CMK (cell line): Measurements from ENCODE around the gene TTC31.
"Not testable (repeated sequence)": the region's sequence is repeated elsewhere in the genome, so short reads cannot be mapped to it uniquely, and the experiment has no call there.

Experiments used
- DNase-seq: peaks from one replicate; pipeline ENCODE4 v3.0.0-alpha.2; 2010; ENCODE audit warnings: low read depth

Gene TTC31

DNA sequence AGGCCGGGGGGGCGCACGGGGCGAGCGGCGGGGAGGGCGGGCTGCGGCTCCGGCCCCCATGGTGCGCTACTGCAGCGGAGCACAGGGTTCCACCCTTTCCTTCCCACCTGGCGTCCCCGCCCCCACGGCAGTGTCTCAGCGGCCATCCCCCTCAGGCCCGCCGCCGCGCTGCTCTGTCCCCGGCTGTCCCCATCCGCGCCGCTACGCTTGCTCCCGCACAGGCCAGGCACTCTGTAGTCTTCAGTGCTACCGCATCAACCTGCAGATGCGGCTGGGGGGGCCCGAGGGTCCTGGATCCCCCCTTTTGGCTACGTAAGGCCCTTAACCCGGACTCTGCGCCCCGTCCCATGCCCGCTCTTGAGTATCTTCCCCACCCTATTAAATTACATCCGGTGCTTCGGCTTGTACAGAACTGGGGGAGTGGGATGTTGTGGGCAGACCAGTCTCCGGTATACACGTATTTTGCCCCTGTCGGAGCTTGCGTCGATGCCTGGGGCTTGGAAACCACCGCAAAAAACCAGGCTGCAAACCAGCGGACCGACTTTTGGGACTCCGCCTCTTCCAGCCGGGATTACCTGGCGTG, 25.2 kb upstream of the TTC31 start:
- no peak for DNase-seq

DNA sequence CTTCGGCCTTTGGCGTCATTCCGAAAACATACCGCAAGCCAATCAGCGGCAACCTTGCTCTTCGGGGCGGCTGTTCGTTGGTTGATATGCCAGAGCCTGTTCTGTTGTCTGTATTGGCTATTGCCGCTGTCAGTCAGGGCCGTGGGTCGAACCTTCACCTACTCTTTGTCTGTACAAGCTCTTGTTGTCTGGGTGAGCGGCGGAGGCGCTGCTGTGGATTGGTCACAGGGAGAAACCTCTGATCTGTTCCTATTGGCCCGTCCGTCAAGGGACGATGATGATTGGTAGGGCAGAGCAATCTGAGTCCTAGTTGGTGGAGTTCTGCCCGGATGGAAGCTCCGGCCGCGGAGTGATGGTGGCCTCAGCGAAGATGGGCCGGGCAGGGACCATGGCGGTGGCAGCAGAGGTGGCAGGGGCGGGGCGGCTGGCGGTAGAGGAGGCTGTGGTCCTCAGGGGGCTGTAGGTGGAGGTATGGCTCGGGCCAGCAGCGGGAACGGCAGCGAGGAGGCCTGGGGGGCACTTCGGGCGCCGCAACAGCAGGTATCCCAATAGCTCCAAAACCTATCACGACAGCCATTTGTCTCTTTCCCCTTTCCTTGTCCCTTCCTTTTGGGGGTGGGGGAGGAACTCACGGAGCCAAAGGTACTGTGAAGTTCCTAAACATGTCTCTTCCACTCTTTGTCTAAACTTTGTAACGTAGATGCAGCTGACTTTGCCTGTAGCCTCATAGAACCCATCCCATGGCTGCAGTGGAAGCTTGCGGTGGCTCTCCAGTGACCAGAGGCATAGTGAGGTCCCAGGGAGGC, 24.5 kb upstream of the TTC31 start, which contains the start of gene WBP1:
TSS of gene WBP1 (plus strand) at position 307 of the 806 bp plus-strand sequence. CDS start at position 472, 165 bp downstream.
- peak; percentile 99 for DNase-seq

DNA sequence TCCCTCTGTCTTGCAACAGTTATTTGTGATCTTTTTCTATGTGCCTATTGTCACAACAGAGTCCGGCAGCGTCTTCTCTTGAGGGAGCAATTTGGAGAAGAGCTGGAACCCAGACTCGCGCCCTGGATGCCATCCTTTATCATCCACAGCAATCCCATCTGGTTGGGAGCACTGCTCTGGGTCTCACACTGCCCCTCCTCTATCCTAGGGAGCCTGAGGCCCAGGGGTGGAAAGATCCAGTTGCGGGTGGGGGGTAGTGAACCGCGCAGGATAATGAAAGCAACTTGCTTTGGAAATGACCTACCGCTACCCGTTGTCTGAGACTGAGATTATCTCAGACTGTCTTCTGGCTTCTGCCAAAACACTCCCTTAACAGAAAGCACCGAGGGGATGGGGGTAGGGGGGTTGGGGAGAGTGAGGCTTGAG, 23.9 kb upstream of the TTC31 start:
- DNase-seq = no peak

DNA sequence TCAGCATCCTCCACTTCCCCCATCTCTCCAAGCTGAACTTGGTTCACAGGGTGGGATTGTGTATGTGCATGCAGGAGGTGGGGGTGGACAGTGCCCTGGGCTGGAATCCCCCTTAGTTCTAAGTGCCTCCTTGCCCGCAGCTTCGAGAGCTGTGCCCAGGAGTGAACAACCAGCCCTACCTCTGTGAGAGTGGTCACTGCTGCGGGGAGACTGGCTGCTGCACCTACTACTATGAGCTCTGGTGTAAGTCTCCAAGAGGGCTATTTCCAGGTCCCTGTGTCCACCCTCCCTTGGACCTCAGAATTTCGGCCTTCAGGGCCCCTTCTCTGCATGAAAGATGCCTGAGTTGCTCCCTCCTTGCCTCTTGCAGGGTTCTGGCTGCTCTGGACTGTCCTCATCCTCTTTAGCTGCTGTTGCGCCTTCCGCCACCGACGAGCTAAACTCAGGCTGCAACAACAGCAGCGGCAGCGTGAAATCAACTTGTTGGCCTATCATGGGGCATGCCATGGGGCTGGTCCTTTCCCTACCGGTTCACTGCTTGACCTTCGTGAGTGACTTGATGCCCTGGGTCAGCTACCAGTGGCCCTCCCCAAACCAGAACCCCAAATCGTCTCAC, 23.3 kb upstream of the TTC31 start:
- not testable (repeated sequence) for DNase-seq

DNA sequence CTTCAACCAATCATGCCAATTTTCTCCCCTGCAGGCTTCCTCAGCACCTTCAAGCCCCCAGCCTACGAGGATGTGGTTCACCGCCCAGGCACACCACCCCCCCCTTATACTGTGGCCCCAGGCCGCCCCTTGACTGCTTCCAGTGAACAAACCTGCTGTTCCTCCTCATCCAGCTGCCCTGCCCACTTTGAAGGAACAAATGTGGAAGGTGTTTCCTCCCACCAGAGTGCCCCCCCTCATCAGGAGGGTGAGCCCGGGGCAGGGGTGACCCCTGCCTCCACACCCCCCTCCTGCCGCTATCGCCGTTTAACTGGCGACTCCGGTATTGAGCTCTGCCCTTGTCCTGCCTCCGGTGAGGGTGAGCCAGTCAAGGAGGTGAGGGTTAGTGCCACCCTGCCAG, 22.7 kb upstream of the TTC31 start:
- DNase-seq = not testable (repeated sequence)

DNA sequence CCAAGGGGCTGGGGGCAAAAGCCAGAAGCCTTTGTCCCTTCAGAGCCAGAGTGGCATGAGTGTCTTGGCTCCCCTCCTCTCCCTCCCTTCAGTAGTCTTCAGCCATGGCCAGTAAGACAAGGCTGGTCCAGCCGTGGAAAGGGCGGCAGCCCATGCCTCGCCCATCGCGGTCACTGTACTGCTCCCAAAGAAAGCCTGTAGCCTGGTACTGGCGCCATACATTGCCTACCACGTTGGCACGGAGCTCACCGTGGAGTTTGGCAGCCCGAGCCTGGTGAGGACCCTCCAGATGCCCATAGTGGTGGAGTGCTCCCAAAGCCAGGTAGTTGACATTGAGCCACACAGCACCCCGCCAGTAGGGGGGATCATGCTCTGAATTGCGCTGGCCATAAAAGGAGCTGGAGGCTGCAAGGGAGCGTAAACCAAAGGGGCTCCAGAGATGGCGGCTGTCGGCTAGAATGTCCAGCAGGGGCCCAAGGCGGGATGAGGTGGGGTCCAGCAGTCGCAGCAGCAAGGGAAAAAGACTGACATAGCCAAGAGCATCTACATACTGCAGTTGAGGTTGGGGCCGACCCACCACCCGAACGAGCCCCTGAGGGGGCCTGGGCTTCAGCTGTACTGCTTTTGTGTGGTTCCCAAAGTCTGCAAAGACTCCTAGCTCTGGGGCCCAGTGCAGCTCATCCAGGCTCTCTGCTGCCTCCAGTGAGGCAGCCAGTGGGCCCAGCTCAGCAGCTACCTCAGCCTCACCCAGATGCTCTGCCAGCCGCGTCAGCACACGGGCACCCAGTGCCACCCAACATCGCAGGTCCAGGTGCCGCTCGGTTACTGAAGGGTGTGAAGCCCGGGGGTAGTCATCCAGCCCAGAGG, 21.5 kb upstream of the TTC31 start:
- DNase-seq = no peak

DNA sequence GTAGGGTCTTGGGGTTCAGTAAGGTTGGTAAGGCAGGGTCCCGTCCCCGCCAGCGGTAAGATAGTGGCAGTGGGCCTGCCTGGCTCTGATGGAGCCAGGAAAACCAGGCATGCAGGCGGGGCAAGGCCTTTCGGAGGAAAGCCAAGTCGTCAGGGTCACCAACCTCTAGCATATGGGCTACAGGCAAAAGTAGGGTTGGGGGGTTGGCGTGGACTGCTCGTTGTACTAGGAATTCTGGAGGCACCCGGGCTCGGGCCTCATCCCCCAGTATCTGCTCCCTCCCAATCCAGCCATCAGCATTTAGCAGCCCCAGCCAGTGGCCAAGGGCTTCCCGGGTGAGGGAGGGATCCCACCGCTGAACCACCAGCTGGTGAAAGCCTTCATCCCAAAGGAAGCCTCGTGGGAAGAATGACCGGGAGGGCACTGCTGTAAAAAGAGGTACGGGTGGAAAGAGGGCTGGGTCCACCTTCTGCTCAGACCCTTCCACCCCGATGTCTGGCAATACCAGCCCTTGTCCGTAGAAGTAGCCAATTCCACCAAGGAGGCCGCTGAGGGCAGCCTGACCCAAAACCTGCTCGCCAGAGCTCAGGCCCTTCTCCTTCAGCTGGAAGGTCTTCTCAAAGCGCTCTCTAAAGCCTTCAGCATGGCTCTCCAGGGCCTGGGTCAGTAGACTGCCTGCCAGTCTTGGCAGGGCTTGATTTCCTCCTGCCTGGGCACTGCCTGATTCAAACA, 20.7 kb upstream of the TTC31 start:
- no peak for DNase-seq

DNA sequence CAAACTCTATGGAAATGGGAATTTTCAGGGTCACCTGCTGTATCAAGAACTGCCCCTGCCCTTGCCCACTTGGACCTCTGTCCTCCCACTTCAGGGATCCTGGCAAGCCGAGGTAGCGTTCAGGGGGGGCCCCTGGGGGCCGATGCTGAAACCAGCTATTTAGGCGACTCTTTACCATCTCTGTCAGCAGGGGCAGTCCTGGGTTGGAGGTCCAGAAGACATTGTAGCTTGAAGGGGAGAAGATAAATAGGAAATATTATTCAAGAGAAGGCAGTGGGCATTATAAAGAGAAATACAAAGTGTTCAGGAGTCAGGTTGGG, 20.1 kb upstream of the TTC31 start:
- DNase-seq = no peak

DNA sequence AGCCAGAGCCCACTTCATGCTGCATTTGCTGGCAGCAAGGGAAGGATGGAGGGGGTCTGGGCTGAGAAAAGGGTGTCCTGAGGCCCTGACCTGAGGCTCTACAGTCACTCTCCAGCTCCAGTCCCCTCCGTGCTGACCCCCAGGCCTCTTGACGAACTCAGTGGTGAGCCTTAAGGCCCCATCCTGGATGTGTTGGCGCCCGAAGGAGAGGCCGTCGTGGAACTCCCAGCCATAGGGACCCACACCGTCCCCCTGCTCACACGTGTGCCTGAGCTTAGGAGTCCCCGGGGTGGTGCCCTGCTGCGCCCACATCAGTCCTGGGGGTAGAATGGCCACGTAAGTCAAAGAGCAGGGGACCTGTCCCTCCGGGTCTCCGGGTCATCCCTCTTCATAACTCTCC, 18.5 kb upstream of the TTC31 start:
- DNase-seq = no peak

DNA sequence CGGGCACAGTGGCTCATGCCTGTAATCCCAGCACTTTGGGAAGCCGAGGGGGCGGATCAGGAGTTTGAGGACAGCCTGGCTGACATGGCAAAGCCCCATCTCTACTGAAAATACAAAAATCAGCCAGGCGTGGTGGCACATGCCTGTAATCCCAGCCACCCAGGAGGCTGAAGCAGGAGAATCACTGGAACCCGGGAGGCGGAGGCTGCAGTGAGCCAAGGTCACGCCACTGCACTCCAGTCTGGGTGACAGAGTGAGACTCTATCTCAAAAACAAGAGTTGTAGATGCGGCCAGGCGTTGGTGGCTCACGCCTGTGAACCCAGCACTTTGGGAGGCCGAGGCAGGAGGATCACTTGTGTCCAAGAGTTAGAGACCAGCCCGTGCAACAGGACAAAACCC, 12.1 kb upstream of the TTC31 start:
- not testable (repeated sequence) for DNase-seq

DNA sequence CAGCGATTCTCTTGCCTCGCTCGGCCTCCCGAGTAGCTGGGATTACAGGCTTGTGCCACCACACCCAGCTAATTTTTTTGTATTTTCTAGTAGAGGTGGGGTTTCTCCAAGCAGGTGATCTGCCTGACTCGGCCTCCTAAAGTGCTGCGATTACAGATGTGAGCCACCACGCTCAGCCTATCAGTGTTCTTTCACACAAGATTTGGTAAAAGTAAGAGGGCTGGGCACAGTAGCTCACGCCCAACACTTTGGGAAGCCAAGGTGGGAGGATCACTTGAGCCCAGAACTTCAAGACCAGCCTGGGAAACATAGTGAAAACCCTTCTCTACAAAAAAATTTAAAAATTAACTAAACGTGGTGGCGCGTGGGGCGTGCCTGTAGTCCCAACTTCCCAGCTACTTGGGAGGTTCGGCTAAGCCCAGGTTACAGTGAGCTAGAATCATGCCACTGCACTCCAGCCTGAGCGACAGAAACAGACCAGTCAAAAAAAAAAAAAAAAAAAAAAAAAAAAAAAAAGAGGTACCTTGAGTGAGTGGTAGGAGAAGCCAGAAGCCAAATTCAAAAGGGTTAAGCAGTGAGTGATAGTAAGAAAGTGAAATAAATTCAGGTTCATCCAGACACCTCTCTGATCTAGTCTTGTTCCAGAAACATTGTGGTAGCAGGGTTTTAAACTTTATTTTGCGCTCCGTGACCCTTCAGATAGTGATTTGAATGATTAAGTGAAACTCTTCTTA, 11.4 kb upstream of the TTC31 start:
- no peak for DNase-seq

DNA sequence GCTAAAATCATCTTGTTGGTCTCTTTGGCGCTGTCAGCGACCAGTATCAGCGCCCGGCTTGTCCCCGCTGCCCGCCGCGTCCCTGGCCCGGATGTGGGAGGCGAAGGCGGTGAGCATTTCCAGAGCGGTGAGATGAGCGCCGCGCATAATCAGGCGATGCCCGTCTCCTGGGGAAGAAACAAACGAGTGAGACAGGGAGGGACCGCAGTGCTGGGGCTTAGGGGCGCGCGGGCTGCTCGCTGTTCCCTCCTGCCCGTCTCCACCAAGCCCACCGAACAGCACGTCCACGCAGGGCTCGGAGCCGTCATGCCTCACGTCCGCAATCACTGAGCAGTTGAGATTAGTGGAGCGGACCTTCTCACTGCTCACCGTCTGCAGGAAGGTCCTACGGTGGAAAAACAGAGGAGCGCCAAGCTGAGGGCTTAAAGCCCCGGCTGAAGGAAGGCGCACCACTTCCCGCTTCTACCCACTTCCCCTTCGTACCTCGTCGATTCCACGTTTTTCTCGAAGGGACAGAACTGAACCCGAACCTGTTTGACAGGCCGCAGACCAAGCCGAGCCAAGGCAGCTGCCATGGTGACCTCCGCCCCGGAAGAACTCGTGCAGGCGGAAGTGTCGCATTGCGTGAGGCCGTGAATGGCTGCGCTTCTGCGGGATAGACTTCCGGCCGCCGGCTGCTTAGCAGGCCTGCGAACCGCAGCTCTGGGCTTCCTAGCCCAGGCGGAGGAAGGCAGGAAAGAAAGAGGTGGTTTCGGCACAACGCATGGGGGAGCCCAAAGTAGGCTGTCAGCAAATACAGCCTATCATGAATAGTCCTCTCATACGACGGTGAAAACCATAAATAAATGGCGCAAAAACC, 10.6 kb upstream of the TTC31 start, which contains the start of gene MRPL53:
TSS of gene MRPL53 (minus strand) at position 595 of the 859 bp plus-strand sequence. CDS start at position 575, 20 bp downstream.
- peak; percentile 95 for DNase-seq

DNA sequence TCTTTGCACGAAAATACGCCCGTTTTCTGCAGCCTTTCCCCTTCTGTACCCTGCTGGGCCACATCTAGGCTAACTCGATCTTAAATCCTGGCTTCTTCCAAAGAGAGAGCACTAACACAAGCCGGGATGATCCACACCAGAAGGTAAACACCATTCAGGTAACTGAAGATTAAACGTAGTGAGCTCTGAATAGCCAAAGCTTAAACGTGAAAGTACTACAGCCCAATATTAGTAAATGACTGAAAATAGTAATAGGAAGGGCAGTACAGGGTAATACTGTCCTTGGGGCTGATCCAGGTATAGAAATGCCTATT, 10.0 kb upstream of the TTC31 start:
- DNase-seq = no peak

DNA sequence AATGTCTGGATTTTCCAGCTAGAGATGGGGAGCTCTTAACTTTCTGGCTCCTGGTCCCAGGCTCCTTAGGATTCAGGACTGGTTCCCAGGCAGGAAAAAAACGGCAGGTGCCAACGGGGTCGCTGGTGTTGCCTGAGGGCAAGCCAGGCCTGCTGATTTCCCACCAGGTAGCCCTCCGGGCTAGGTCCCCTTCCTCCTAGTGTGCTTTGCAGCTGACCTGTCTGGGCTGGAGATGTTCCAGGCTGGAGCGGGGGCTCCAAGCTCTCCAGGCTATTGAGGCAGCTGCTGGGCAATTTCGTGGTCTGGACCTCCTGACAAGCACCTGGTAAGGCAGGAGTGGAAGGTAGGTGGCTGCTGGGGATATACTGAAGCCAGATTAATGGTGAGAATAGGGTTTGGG, 8.4 kb upstream of the TTC31 start:
- DNase-seq = no peak

DNA sequence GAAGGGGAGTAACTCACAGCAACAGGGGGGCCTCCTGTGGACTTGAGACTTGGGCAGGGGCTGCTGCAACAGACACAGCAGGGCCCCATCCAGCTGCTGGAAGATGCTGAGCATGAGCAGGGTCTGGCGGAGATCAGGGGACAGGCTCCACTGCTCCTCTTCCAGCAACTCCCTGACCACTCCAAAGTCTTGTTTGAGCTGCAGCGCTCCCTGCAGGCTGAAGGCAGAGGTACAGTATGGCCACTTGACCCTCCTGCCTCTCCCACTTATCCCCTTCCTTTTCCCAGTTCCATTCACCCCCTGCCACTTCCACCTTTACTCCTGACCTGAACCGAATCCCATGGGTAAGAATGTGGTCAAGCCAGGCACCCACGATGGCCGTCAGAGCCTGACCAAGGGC, 8.0 kb upstream of the TTC31 start:
- no peak for DNase-seq

DNA sequence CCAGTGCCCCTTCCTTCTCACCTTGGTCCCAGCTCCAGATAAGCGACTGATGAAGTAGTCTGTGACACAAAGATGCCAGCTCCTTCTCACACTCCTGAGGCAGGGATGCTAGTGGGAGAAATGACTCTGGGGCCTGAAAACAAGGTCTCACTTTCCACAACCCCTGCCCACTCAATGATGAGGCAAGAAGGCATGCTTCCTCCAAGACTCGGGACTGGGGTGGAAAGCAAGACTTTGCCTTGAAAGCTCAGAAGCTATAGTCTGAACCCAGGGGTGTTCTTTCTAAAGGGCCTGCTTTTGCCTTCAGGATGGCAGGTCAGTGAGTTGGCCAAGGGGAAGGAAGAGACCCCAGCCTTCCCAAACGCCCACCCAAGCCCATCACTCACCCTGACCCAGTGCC, 1.4 kb upstream of the TTC31 start:
- no peak for DNase-seq

DNA sequence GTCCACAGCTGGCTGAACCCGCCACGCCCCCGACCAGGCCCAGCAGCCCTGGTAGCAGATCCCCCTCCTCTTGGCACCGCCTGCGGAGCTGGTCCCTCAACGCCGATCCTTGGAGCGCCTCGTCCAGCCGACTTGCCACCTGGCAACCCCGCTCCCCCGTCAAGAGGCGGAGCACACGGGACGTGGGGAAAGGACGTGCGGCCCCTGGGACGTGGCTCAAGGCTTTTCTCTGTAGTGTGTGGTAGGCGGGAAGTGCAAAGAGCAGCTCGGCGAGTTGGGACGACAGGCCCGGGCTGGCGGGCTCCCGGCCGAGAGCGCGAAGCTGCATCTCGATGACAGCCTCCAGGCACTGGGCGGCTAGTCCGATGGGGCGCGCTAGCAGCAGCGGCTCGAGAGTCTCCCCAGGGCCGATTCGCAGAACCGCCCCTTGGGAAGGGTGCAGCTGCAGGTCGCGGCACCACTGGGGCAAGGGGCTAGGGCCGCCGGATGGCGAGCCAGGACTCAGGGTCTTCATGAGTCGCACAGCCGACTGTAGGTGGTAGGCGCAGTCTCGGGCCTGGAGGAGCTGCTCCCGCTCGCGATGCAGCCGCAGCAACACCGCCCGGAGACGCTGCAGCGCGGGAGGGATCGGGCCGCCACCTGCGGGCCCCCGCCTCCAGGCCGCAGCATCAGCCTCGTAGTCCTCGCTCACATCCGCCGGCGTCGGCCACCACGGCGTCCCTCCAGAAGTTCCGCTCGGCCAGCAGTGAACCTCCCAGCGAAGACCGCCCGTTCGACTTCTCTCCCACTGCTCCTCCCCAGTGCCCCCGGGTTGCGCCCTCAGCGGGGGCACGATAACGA, 700 bp upstream of the TTC31 start:
- DNase-seq = no peak

DNA sequence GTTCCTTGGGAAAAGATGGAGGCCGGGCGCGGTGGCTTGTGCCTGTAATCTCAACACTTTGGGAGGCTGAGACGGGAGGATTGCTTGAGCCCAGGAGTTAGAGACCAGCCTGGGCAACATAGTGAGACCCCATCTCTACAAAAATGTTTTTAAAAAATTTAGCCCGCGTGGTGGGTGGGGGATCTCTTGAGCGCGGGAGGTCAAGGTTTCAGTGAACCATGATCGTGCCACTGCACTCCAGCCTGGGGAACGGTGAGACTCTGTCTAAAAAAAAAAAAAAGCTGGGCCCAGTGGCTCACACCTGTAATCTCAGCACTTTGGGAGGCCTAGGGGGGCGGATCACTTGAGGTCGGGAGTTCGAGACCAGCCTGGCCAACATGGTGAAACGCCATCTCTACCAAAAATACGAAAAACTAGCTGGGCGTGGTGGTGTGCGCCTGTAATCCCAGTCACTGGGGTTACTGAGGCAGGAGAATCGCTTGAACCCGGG, 839 bp downstream of the TTC31 start:
- DNase-seq = not testable (repeated sequence)

DNA sequence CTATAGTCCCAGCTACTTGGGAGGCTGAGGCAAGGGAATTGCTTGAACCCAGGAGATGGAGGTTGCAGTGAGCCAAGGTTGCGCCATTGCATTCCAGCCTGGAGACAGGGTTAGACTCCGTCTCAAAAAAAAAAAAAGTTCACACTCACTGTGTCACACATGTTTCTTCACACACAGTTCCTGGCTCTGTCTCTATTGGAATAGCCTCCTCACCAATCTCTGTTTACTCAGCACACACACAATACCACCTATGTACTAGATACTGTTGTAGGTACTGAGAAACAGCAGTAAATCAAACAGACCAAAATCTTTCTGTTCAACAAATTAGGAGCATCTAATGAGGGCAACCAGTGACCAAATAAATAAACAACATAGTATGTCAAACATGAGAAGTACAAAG, 3.3 kb downstream of the TTC31 start:
- DNase-seq = no peak
